ENCODE results near the gene KLHDC8A.

GRCh38 chr1:205357567-205357966 lies 845 bp upstream of the KLHDC8A start:
- TF ChIP-seq POLR2A (IDR thresholded peaks at IDR 0.05; ENCODE audit: low read depth, low read length) = no peak
- TF ChIP-seq, protein P1, sequence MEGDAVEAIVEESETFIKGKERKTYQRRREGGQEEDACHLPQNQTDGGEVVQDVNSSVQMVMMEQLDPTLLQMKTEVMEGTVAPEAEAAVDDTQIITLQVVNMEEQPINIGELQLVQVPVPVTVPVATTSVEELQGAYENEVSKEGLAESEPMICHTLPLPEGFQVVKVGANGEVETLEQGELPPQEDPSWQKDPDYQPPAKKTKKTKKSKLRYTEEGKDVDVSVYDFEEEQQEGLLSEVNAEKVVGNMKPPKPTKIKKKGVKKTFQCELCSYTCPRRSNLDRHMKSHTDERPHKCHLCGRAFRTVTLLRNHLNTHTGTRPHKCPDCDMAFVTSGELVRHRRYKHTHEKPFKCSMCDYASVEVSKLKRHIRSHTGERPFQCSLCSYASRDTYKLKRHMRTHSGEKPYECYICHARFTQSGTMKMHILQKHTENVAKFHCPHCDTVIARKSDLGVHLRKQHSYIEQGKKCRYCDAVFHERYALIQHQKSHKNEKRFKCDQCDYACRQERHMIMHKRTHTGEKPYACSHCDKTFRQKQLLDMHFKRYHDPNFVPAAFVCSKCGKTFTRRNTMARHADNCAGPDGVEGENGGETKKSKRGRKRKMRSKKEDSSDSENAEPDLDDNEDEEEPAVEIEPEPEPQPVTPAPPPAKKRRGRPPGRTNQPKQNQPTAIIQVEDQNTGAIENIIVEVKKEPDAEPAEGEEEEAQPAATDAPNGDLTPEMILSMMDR (conservative IDR thresholded peaks at IDR 0.05; ENCODE audit: low read depth, low read length) = no peak

Measured in IMR-90 (cell line).